Parathyroid adenoma (tissue), 2 donors: ENCODE results near the gene ZDHHC5.
A peak's percentile ranks its signal among the peaks of the same experiment; 100 is the strongest.

ENCODE experiments used
- H2AFZ ChIP-seq: fragments of 300-600 bp; sonication (generic); one replicate; pipeline ENCODE4 v1.7.0; 2017; ENCODE audit warnings: antibody characterized with exemption, mild to moderate bottlenecking
- H3K27ac ChIP-seq: fragments of 300-600 bp; sonication (generic); one replicate; pipeline ENCODE4 v1.7.0; 2017
- H3K27me3 ChIP-seq: fragments of 300-600 bp; sonication (generic); one replicate; pipeline ENCODE4 v1.7.0; 2017; ENCODE audit warnings: low read length; ENCODE audit not compliant: control insufficient read depth, insufficient read depth
- H3K36me3 ChIP-seq: fragments of 300-600 bp; sonication (generic); one replicate; pipeline ENCODE4 v1.7.0; 2017; ENCODE audit warnings: low read length; ENCODE audit not compliant: control insufficient read depth, insufficient read depth
- H3K4me1 ChIP-seq: fragments of 300-600 bp; sonication (generic); one replicate; pipeline ENCODE4 v1.7.0; 2017; ENCODE audit warnings: control low read depth
- H3K4me2 ChIP-seq: fragments of 300-600 bp; sonication (generic); one replicate; pipeline ENCODE4 v1.7.0; 2017; ENCODE audit warnings: low read length
- H3K4me3 ChIP-seq: fragments of 300-600 bp; sonication (generic); one replicate; pipeline ENCODE4 v1.7.0; 2017; ENCODE audit warnings: low read depth, low read length
- H3K79me2 ChIP-seq: fragments of 300-600 bp; sonication (generic); one replicate; pipeline ENCODE4 v1.7.0; 2017; ENCODE audit warnings: control low read depth
- H3K9ac ChIP-seq: fragments of 300-600 bp; sonication (generic); one replicate; pipeline ENCODE4 v1.7.0; 2017; ENCODE audit warnings: mild to moderate bottlenecking
- H3K9me3 ChIP-seq: fragments of 300-600 bp; sonication (generic); one replicate; pipeline ENCODE4 v1.7.0; 2017; ENCODE audit warnings: low read length; ENCODE audit not compliant: control insufficient read depth
- TF ChIP-seq, protein P1 (sequence below): fragments of 300-600 bp; sonication (generic); IDR thresholded peaks from one replicate; pipeline ENCODE4 v1.7.0; 2017; ENCODE audit warnings: antibody characterized with exemption, mild to moderate bottlenecking
- donor health status: primary hyperparathyroidism.

Gene ZDHHC5

DNA sequence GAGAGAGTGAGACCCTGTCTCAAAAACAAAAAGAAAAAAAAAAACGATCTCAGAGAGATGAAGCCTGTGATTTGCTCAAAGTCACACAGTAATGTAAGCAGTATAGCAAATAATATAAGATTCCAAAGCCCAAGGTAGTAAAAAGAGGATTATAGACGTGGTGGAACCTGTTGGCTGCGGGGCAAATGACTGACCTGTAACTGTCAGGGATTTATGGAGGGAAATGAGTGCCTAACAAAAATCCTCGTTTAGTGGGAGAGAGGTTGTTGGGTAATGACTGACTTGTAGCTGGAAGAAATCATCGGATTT lies 11.1 kb upstream of the ZDHHC5 start:
- Histone ChIP-seq H3K27ac (peak overlapping the region; percentile 74), H2AFZ (peak overlapping the region; percentile 88), H3K36me3 (no peaks in the 10 kb centered on the region), H3K79me2 (peaks cover 2% of the 10 kb centered on the region), H3K4me3 (peak overlapping the region; percentile 46), H3K4me2 (peak overlapping the region; percentile 57), H3K27me3 (no peaks in the 10 kb centered on the region), H3K4me1 (no peaks in the 10 kb centered on the region), H3K9me3 (no peaks in the 10 kb centered on the region), H3K9ac (no peak overlapping the region)
- TF ChIP-seq, protein P1, sequence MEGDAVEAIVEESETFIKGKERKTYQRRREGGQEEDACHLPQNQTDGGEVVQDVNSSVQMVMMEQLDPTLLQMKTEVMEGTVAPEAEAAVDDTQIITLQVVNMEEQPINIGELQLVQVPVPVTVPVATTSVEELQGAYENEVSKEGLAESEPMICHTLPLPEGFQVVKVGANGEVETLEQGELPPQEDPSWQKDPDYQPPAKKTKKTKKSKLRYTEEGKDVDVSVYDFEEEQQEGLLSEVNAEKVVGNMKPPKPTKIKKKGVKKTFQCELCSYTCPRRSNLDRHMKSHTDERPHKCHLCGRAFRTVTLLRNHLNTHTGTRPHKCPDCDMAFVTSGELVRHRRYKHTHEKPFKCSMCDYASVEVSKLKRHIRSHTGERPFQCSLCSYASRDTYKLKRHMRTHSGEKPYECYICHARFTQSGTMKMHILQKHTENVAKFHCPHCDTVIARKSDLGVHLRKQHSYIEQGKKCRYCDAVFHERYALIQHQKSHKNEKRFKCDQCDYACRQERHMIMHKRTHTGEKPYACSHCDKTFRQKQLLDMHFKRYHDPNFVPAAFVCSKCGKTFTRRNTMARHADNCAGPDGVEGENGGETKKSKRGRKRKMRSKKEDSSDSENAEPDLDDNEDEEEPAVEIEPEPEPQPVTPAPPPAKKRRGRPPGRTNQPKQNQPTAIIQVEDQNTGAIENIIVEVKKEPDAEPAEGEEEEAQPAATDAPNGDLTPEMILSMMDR: no peak

DNA sequence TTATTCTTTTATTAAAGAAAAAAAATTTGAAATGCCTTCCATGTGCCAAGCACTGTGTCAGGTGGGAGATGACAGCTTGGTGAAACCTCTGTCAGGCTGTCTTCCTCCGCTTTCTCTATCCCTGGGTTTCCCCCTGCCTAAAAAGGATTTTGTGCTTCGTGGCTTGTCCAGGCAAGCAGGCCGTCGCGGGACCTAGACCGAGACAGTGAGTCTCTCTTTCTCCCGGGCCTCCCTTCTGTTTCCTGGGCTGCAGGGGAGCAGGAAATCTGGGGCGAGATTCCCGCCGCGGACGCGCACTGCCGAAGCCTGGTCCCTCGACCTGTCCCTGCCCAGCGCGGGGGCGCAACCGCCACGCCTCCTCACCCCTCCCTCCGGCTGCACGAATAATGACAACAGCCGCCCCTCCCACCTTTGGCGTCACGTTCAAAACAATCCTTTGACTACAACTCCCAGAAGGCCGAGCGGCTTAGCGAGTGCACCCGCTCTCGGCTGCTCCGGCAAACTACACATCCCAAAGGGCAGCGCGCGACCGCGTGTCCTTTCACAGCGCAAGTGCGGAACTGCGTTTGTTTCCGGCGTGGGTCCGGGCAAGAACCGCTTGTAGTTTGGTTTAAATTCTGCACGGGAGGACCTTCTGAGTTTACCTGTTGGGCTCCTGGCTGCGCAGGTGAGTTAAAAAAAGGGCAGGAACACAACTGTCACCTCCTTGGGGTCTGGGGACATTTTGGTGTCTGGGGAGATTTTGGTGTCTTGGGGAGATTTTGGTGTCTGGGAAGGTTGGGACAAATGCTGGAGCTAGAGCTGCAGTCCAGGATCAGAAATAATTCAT lies 10.5 kb upstream of the ZDHHC5 start, which contains the start of gene CLP1:
Gene CLP1 (plus strand): TSS at position 569 of the 829 bp plus-strand sequence. CDS start 1,715 bp downstream, outside the sequence.
- TF ChIP-seq, protein P1: no peak

DNA sequence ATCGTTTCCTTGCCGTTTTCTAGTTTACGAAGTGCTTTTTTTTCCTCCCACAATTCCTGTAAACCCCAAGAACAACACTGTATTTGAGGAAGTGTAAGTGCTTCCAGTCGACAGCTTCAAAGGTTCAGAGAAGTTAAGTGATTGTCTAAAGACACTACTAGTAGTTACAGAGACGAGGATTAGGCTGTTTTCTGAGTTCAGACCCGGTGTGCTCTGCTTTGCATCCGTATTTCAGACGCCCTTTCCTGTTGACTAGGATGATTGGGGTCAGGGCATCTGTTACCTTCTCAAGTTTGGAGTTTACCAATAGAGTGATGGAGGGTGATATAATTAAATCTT lies 9.9 kb upstream of the ZDHHC5 start:
- Histone ChIP-seq H3K4me2 (peak overlapping the region; percentile 86), H3K27me3 (no peaks in the 10 kb centered on the region), H2AFZ (peak overlapping the region; percentile 86), H3K9ac (no peak overlapping the region), H3K9me3 (no peaks in the 10 kb centered on the region), H3K4me3 (peak overlapping the region; percentile 81), H3K36me3 (no peaks in the 10 kb centered on the region), H3K79me2 (peaks cover 2% of the 10 kb centered on the region), H3K4me1 (no peaks in the 10 kb centered on the region), H3K27ac (peak overlapping the region; percentile 74)
- TF ChIP-seq, protein P1: no peak

More for the DNA sequence above, 10.5 kb upstream of the ZDHHC5 start, which contains the start of gene CLP1:
- Histone ChIP-seq H2AFZ (peak within 1 kb of the TSS; percentile 88), H3K27me3 (no peaks in the 10 kb centered on the region), H3K27ac (peak within 1 kb of the TSS; percentile 74), H3K4me3 (peak within 1 kb of the TSS; percentile 81), H3K9me3 (no peaks in the 10 kb centered on the region), H3K36me3 (no peaks in the 10 kb centered on the region), H3K4me2 (peak within 1 kb of the TSS; percentile 86), H3K4me1 (no peaks in the 10 kb centered on the region), H3K9ac (no peak within 1 kb of the TSS), H3K79me2 (peaks cover 2% of the 10 kb centered on the region)

DNA sequence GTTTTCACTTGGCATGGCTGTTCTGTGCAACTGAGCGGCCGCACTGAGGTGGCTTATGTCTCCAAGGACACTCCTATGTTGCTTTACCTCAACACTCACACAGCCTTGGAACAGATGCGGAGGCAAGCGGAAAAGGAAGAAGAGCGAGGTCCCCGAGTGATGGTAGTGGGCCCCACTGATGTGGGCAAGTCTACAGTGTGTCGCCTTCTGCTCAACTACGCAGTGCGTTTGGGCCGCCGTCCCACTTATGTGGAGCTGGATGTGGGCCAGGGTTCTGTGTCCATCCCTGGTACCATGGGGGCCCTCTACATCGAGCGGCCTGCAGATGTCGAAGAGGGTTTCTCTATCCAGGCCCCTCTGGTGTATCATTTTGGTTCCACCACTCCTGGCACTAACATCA lies 8.2 kb upstream of the ZDHHC5 start:
- Histone ChIP-seq H3K4me3 (no peak overlapping the region), H3K36me3 (no peaks in the 10 kb centered on the region), H3K79me2 (peaks cover 2% of the 10 kb centered on the region), H3K27ac (no peak overlapping the region), H3K4me1 (no peaks in the 10 kb centered on the region), H3K4me2 (no peak overlapping the region), H3K9ac (no peak overlapping the region), H3K27me3 (no peaks in the 10 kb centered on the region), H2AFZ (no peak overlapping the region), H3K9me3 (no peaks in the 10 kb centered on the region)
- TF ChIP-seq, protein P1: no peak

DNA sequence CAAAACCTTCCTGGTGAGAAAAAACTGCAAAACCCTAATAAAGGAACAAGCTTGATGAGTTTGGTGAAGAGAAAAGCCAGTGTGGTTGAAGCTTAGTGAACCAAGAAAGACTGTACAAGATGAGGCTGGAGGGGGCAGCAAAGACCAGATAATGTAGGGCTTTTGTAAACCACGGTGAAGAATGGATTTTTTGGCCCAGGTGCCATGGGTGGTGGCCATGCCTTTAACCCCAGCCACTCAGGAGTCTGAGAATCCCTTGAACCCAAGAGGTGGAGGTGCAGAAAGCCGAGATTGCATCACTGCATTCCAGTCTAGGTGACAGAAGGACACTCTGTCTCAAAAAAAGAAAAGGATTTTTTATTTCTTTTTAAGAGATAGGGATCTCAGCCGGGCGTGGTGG lies 5.0 kb upstream of the ZDHHC5 start:
- no peaks in the 10 kb centered on the region for H3K9me3 ChIP-seq
- no peaks in the 10 kb centered on the region for H3K4me1 ChIP-seq
- no peaks in the 10 kb centered on the region for H3K36me3 ChIP-seq
- H3K79me2 ChIP-seq: peaks cover 2% of the 10 kb centered on the region
- H3K4me2 ChIP-seq: no peak overlapping the region
- TF ChIP-seq, protein P1: no peak
- no peak overlapping the region for H3K4me3 ChIP-seq
- no peak overlapping the region for H2AFZ ChIP-seq
- no peak overlapping the region for H3K27ac ChIP-seq
- no peaks in the 10 kb centered on the region for H3K27me3 ChIP-seq
- H3K9ac ChIP-seq: no peak overlapping the region
